AG20443 (cell line): ENCODE measurements around the gene GUSB.
"Not testable (repeated sequence)": the region's sequence is repeated elsewhere in the genome, so short reads cannot be mapped to it uniquely, and the experiment has no call there.

Experiments
- DNase-seq: peaks from one replicate; pipeline ENCODE4 v3.0.0; 2012; ENCODE audit warnings: low spot score, mixed read lengths

The GUSB gene

GRCh38 chr7:65981965-65982792 lies at the start of gene GUSB:
Gene GUSB, minus strand, starts transcription at chr7:65982213. Its CDS starts 30 bp downstream, at chr7:65982183.
- DNase-seq: peak; percentile 98

GRCh38 chr7:66028342-66028741 lies 46.3 kb upstream of the GUSB start:
- not testable (repeated sequence) for DNase-seq

GRCh38 chr7:66016131-66016461 lies 34.1 kb upstream of the GUSB start:
- no peak for DNase-seq

GRCh38 chr7:66015440-66016130 lies 33.6 kb upstream of the GUSB start:
- no peak for DNase-seq

- peak; percentile 80 for DNase-seq
Observed at GRCh38 chr7:66013938-66014337, 31.9 kb upstream of the GUSB start.

- DNase-seq: no peak
Observed at GRCh38 chr7:66007232-66007631, 25.2 kb upstream of the GUSB start.

GRCh38 chr7:66005115-66005671 lies 23.2 kb upstream of the GUSB start:
- not testable (repeated sequence) for DNase-seq

GRCh38 chr7:66000823-66001417 lies 18.9 kb upstream of the GUSB start:
- DNase-seq: not testable (repeated sequence)

- not testable (repeated sequence) for DNase-seq
Observed at GRCh38 chr7:65994984-65995383, 13.0 kb upstream of the GUSB start.

GRCh38 chr7:65992526-65992925 lies 10.5 kb upstream of the GUSB start:
- DNase-seq: no peak

- DNase-seq: not testable (repeated sequence)
Observed at GRCh38 chr7:65991829-65992228, 9.8 kb upstream of the GUSB start.

- no peak for DNase-seq
Observed at GRCh38 chr7:65989694-65990080, 7.7 kb upstream of the GUSB start.

GRCh38 chr7:65988503-65988902 lies 6.5 kb upstream of the GUSB start:
- DNase-seq: not testable (repeated sequence)

GRCh38 chr7:65988084-65988483 lies 6.1 kb upstream of the GUSB start:
- DNase-seq: no peak

- no peak for DNase-seq
Observed at GRCh38 chr7:65983965-65984658, 2.1 kb upstream of the GUSB start.

GRCh38 chr7:65980478-65981250 lies 1.3 kb downstream of the GUSB start:
- DNase-seq: peak; percentile 29

- DNase-seq: no peak
Observed at GRCh38 chr7:65979583-65980477, 2.2 kb downstream of the GUSB start.

- no peak for DNase-seq
Observed at GRCh38 chr7:65978891-65979582, 3.0 kb downstream of the GUSB start.

- DNase-seq: no peak
Observed at GRCh38 chr7:65976659-65977196, 5.3 kb downstream of the GUSB start.
